ENCODE results near the gene PFKP. TPM values are rescaled to one million over a fixed set of nuclear protein-coding genes. Genes with fewer than 3 reads are reported as not detected.

Gene PFKP
- total and polyA plus RNA-seq, 2 experiments from 2014 or later: 639 to 781 TPM

DNA sequence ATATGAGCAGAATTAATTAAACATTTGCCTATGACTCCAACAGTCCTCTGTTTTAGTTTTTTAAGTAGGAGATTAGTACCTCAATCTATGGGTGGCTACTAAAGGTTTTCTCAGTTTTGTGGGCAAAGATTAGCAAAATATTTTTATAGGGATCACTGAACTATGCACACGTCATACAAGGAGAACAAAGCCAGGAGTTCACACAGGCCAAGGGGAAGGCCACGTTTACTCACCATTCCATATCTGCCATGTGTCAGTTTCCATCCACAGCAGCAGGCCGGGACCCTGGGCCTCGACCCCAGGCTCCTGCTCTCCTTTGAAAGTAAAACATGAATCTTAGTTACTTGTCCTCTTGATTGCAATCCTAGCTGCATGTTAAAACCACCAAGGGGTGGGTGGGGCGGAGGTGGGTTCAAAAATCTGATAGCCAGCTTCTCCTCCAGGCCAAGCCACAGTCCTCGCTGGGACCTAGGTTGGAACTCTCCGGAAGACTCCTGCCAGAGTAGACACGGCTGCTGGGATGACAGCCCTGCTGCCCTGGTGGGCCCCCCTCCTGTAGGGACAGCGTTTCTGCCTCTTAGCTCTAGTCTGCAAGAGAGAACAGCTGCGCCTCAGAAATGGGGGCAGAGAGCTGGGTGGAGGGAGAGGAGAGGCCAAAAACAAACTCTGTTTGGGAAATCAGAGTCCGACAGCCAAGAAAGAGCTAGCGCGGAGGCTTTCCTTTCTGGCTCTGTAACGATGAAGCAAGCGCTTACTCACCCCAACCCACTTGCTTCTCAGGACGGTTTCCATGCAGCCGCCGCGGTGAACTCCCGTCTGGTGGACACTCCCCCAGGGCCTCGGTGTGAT lies 69.6 kb downstream of the PFKP start:
- Histone ChIP-seq H3K4me1 (ENCODE audit: low read depth) (no peaks in the 10 kb centered on the region), H3K36me3 (peaks cover 90% of the 10 kb centered on the region), H3K27me3 (no peaks in the 10 kb centered on the region), H3K27ac (peak overlapping the region; percentile 77), H3K9me3 (ENCODE audit: low read depth) (no peaks in the 10 kb centered on the region), H3K4me3 (no peak overlapping the region)
- DNase-seq (ENCODE audit: low read depth in 1 of 2, low spot score in 1 of 2): peak in 1 of 2 donors; percentile 95
- no peak for TF ChIP-seq CTCF (IDR thresholded peaks at IDR 0.05; ENCODE audit: low read depth, low read length)

GRCh38 chr10:3137958-3138726 lies 70.8 kb downstream of the PFKP start:
- H3K27ac ChIP-seq: peak overlapping the region; percentile 77

DNA sequence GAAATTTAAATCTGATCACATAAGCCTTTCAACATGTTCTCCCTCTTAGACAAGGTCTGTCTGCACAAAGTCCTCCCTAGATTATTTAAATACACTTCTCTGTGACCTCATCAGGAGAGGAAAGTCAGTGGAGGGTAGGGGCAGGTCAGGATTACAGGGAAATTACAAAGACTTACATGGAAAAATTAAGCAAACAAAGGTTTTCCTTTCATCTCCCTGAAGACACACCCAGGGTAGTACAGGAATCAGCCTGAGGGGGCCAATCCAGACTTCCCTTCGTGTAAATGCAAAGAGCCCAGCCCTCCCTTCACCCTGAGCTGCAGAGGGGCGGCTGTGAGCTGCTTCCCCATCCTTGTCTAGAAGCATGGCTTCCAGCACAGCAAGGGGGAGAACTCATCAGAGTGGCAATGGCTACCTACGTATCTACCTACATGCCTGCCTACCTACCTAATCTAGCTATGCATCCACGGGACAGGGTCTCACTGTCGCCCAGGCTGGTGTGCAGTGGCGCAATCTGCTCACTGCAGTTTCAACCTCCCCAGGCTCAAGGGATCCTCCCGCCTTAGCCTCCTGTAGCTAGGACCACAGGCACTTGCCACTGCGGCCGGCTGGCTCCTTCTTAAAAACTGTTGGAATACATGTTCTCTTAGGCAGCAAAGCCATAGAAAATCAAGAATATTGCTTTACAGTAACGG lies 72.0 kb downstream of the PFKP start:
- Histone ChIP-seq H3K9me3 (ENCODE audit: low read depth) (no peaks in the 10 kb centered on the region), H3K4me1 (ENCODE audit: low read depth) (no peaks in the 10 kb centered on the region), H3K27ac (peak overlapping the region; percentile 77), H3K36me3 (peaks cover 84% of the 10 kb centered on the region), H3K4me3 (no peak overlapping the region), H3K27me3 (no peaks in the 10 kb centered on the region)
- no peak for DNase-seq (ENCODE audit: low read depth in 1 of 2, low spot score in 1 of 2)
- TF ChIP-seq CTCF (IDR thresholded peaks at IDR 0.05; ENCODE audit: low read depth, low read length): no peak

More at GRCh38 chr10:3137958-3138726, 70.8 kb downstream of the PFKP start:
- Histone ChIP-seq H3K9me3 (ENCODE audit: low read depth) (no peaks in the 10 kb centered on the region), H3K36me3 (peaks cover 87% of the 10 kb centered on the region), H3K27me3 (no peaks in the 10 kb centered on the region), H3K4me1 (ENCODE audit: low read depth) (no peaks in the 10 kb centered on the region), H3K4me3 (no peak overlapping the region)
- DNase-seq (ENCODE audit: low read depth in 1 of 2, low spot score in 1 of 2): no peak
- TF ChIP-seq CTCF (IDR thresholded peaks at IDR 0.05; ENCODE audit: low read depth, low read length): no peak

GRCh38 chr10:3140280-3140679 lies 72.9 kb downstream of the PFKP start:
- Histone ChIP-seq H3K27me3 (no peaks in the 10 kb centered on the region), H3K27ac (peak overlapping the region; percentile 77), H3K4me1 (ENCODE audit: low read depth) (no peaks in the 10 kb centered on the region), H3K4me3 (no peak overlapping the region), H3K9me3 (ENCODE audit: low read depth) (no peaks in the 10 kb centered on the region), H3K36me3 (peaks cover 83% of the 10 kb centered on the region)
- TF ChIP-seq CTCF (IDR thresholded peaks at IDR 0.05; ENCODE audit: low read depth, low read length): no peak
- DNase-seq (ENCODE audit: low read depth in 1 of 2, low spot score in 1 of 2): no peak

DNA sequence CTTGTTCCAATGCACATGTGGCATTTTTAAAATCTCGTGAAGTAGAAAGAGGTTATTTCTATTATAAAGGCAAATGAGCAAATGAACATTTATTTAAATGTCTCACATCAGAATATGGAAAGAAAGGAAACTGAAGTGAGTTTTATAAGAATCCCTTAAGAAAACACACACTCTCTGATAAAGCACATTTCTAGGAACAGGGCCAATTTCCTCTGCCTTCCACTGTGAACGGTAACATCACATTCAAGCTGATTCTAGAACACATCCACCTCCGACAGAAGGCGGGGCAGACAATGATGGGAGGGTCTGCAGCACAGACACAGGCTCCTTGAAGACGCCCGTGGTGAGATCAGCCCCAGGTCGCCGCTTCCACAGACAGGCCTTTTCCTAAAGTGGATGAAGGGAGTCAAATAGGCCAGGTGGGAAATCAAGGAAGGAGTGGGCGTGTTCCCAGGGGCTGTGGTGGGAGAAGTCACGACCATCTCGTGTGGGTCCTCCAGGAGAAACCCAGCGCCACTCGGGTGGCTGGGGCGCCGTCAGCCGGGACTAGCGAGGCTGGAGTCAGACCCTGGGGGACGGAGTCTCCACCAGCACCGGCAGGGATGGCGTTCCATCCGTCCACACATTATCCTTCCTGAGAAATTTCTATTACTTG lies 74.1 kb downstream of the PFKP start:
- no peaks in the 10 kb centered on the region for H3K27me3 ChIP-seq
- H3K4me1 ChIP-seq (ENCODE audit: low read depth): no peaks in the 10 kb centered on the region
- H3K36me3 ChIP-seq: peaks cover 81% of the 10 kb centered on the region
- no peak for TF ChIP-seq CTCF (IDR thresholded peaks at IDR 0.05; ENCODE audit: low read depth, low read length)
- no peak overlapping the region for H3K4me3 ChIP-seq
- DNase-seq (ENCODE audit: low read depth in 1 of 2, low spot score in 1 of 2): no peak
- peak overlapping the region; percentile 80 for H3K27ac ChIP-seq
- H3K9me3 ChIP-seq (ENCODE audit: low read depth): no peaks in the 10 kb centered on the region

Data from cardiac muscle cell (in vitro differentiated cells and primary cell).